Measurements from ENCODE around the gene MNT.

The MNT gene

GRCh38 chr17:2412561-2413021 lies 11.7 kb upstream of the MNT start:
- DNase-seq (ENCODE audit: low spot score in 2 of 2) (no peak), ATAC-seq (replicated peaks; ENCODE audit: extremely low read depth, poor library complexity, severe bottlenecking) (no peak)
- Mint-ChIP-seq H3K4me1 (no peaks in the 10 kb centered on the region), H3K9me3 (no peaks in the 10 kb centered on the region), H3K27ac (ENCODE audit: low read depth) (no peak overlapping the region), H3K36me3 (ENCODE audit: insufficient read depth) (peaks cover 6% of the 10 kb centered on the region), H3K27me3 (no peaks in the 10 kb centered on the region), H3K4me3 (no peak overlapping the region)

GRCh38 chr17:2410951-2411350 lies 10.1 kb upstream of the MNT start:
- H3K4me1 Mint-ChIP-seq, result peaks cover 6% of the 10 kb centered on the region
- peaks cover 8% of the 10 kb centered on the region for H3K36me3 Mint-ChIP-seq (ENCODE audit: insufficient read depth)
- no peak overlapping the region for H3K4me3 Mint-ChIP-seq
- H3K27ac Mint-ChIP-seq (ENCODE audit: low read depth), result peak overlapping the region; percentile 12
- DNase-seq (ENCODE audit: low spot score in 2 of 2), result no peak
- no peak for ATAC-seq (replicated peaks; ENCODE audit: extremely low read depth, poor library complexity, severe bottlenecking)
- H3K27me3 Mint-ChIP-seq, result no peaks in the 10 kb centered on the region
- H3K9me3 Mint-ChIP-seq, result no peaks in the 10 kb centered on the region

GRCh38 chr17:2406903-2407790 lies 6.3 kb upstream of the MNT start:
- Mint-ChIP-seq H3K27ac (ENCODE audit: low read depth) (peak overlapping the region; percentile 59), H3K4me3 (no peak overlapping the region), H3K4me1 (peaks cover 11% of the 10 kb centered on the region), H3K9me3 (no peaks in the 10 kb centered on the region), H3K36me3 (ENCODE audit: insufficient read depth) (peaks cover 4% of the 10 kb centered on the region), H3K27me3 (no peaks in the 10 kb centered on the region)
- ATAC-seq (replicated peaks; ENCODE audit: extremely low read depth, poor library complexity, severe bottlenecking) (no peak), DNase-seq (ENCODE audit: low spot score in 2 of 2) (no peak)

- H3K27me3 Mint-ChIP-seq, result no peaks in the 10 kb centered on the region
- DNase-seq (ENCODE audit: low spot score in 2 of 2) (no peak), ATAC-seq (replicated peaks; ENCODE audit: extremely low read depth, poor library complexity, severe bottlenecking) (no peak)
- H3K9me3 Mint-ChIP-seq, result no peaks in the 10 kb centered on the region
- H3K4me3 Mint-ChIP-seq, result no peak overlapping the region
- H3K4me1 Mint-ChIP-seq, result peaks cover 19% of the 10 kb centered on the region
- H3K27ac Mint-ChIP-seq (ENCODE audit: low read depth), result peak overlapping the region; percentile 59
- peaks cover 8% of the 10 kb centered on the region for H3K36me3 Mint-ChIP-seq (ENCODE audit: insufficient read depth)
Observed at GRCh38 chr17:2406271-2406902, 5.5 kb upstream of the MNT start.

GRCh38 chr17:2405247-2405926 lies 4.5 kb upstream of the MNT start:
- ATAC-seq (replicated peaks; ENCODE audit: extremely low read depth, poor library complexity, severe bottlenecking) (no peak), DNase-seq (ENCODE audit: low spot score in 2 of 2) (no peak)
- no peak overlapping the region for H3K4me3 Mint-ChIP-seq
- no peaks in the 10 kb centered on the region for H3K9me3 Mint-ChIP-seq
- peaks cover 20% of the 10 kb centered on the region for H3K4me1 Mint-ChIP-seq
- peak overlapping the region; percentile 5 for H3K27ac Mint-ChIP-seq (ENCODE audit: low read depth)
- no peaks in the 10 kb centered on the region for H3K27me3 Mint-ChIP-seq
- peaks cover 16% of the 10 kb centered on the region for H3K36me3 Mint-ChIP-seq (ENCODE audit: insufficient read depth)

- H3K27ac Mint-ChIP-seq (ENCODE audit: low read depth), result no peak overlapping the region
Observed at GRCh38 chr17:2403044-2403443, 2.2 kb upstream of the MNT start.

GRCh38 chr17:2402544-2402943 lies 1.7 kb upstream of the MNT start:
- H3K27ac Mint-ChIP-seq (ENCODE audit: low read depth), result peak overlapping the region; percentile 97
- no peaks in the 10 kb centered on the region for H3K27me3 Mint-ChIP-seq
- peaks cover 44% of the 10 kb centered on the region for H3K4me1 Mint-ChIP-seq
- DNase-seq (ENCODE audit: low spot score in 2 of 2) (no peak), ATAC-seq (replicated peaks; ENCODE audit: extremely low read depth, poor library complexity, severe bottlenecking) (no peak)
- H3K36me3 Mint-ChIP-seq (ENCODE audit: insufficient read depth), result peaks cover 31% of the 10 kb centered on the region
- H3K9me3 Mint-ChIP-seq, result no peaks in the 10 kb centered on the region
- H3K4me3 Mint-ChIP-seq, result peak overlapping the region; percentile 99

More at GRCh38 chr17:2403044-2403443, 2.2 kb upstream of the MNT start:
- Mint-ChIP-seq H3K36me3 (ENCODE audit: insufficient read depth) (peaks cover 31% of the 10 kb centered on the region), H3K4me3 (peak overlapping the region; percentile 99), H3K9me3 (no peaks in the 10 kb centered on the region), H3K27me3 (no peaks in the 10 kb centered on the region), H3K4me1 (peaks cover 40% of the 10 kb centered on the region)
- DNase-seq (ENCODE audit: low spot score in 2 of 2) (no peak), ATAC-seq (replicated peaks; ENCODE audit: extremely low read depth, poor library complexity, severe bottlenecking) (no peak)

- peaks cover 30% of the 10 kb centered on the region for H3K36me3 Mint-ChIP-seq (ENCODE audit: insufficient read depth)
- ATAC-seq (replicated peaks; ENCODE audit: extremely low read depth, poor library complexity, severe bottlenecking) (peak; percentile 68), DNase-seq (ENCODE audit: low spot score in 2 of 2) (peak; percentile 98 to 99)
- H3K9me3 Mint-ChIP-seq, result no peaks in the 10 kb centered on the region
- no peaks in the 10 kb centered on the region for H3K27me3 Mint-ChIP-seq
- H3K4me1 Mint-ChIP-seq, result peaks cover 43% of the 10 kb centered on the region
- peak overlapping the region; percentile 97 for H3K27ac Mint-ChIP-seq (ENCODE audit: low read depth)
- H3K4me3 Mint-ChIP-seq, result peak overlapping the region; percentile 99
Observed at GRCh38 chr17:2401426-2402221, 764 bp upstream of the MNT start.

- ATAC-seq (replicated peaks; ENCODE audit: extremely low read depth, poor library complexity, severe bottlenecking) (no peak), DNase-seq (ENCODE audit: low spot score in 2 of 2) (peak in 1 of 2 donors; percentile 43)
- Mint-ChIP-seq H3K9me3 (no peaks in the 10 kb centered on the region), H3K27me3 (no peaks in the 10 kb centered on the region), H3K4me1 (peaks cover 51% of the 10 kb centered on the region), H3K27ac (ENCODE audit: low read depth) (peak overlapping the region; percentile 97), H3K36me3 (ENCODE audit: insufficient read depth) (peaks cover 32% of the 10 kb centered on the region), H3K4me3 (peak overlapping the region; percentile 99)
Observed at GRCh38 chr17:2400474-2400866, 390 bp downstream of the MNT start.

GRCh38 chr17:2399572-2400473 lies 1.0 kb downstream of the MNT start:
- Mint-ChIP-seq H3K27ac (ENCODE audit: low read depth) (peak overlapping the region; percentile 97), H3K4me1 (peaks cover 51% of the 10 kb centered on the region), H3K9me3 (no peaks in the 10 kb centered on the region), H3K4me3 (peak overlapping the region; percentile 99), H3K36me3 (ENCODE audit: insufficient read depth) (peaks cover 34% of the 10 kb centered on the region), H3K27me3 (no peaks in the 10 kb centered on the region)
- ATAC-seq (replicated peaks; ENCODE audit: extremely low read depth, poor library complexity, severe bottlenecking) (peak; percentile 45), DNase-seq (ENCODE audit: low spot score in 2 of 2) (peak; percentile 84 to 85)
